ENCODE results near the gene BCL2L14. TPM values are rescaled to one million over a fixed set of nuclear protein-coding genes. Genes with fewer than 3 reads are reported as not detected.
"Not testable (repeated sequence)": the region's sequence is repeated elsewhere in the genome, so short reads cannot be mapped to it uniquely, and the experiment has no call there.

The BCL2L14 gene
- total RNA-seq, 1 experiment from 2014 or later, result not detected

- CTCF ChIA-PET, result no interaction called here
- no peak overlapping the region for H3K4me3 ChIP-seq (ENCODE audit: low read length)
- H3K4me1 ChIP-seq (ENCODE audit: insufficient read depth, low read length), result no peaks in the 10 kb centered on the region
- H3K9ac ChIP-seq (ENCODE audit: low read length), result no peak overlapping the region
- H3F3A ChIP-seq (ENCODE audit: low read length, unreplicated experiment), result no peaks in the 10 kb centered on the region
- ATAC-seq (no peak), DNase-seq (no peak)
- no peak overlapping the region for H2AFZ ChIP-seq (ENCODE audit: low read length)
- TF ChIP-seq EZH2phosphoT487 (IDR thresholded peaks at IDR 0.05; ENCODE audit: borderline replicate concordance, low read length), result no peak
- TF ChIP-seq EZH2 (IDR thresholded peaks at IDR 0.05; ENCODE audit: low read length, unreplicated experiment), result no peak
- TF ChIP-seq CTCF (conservative IDR thresholded peaks at IDR 0.05; ENCODE audit: low read depth, low read length), result no peak
- H3K79me2 ChIP-seq (ENCODE audit: low read length), result no peaks in the 10 kb centered on the region
- no peaks in the 10 kb centered on the region for H4K20me1 ChIP-seq (ENCODE audit: low read length)
- H3K27me3 ChIP-seq (ENCODE audit: low read length), result no peaks in the 10 kb centered on the region
- BruUV-seq (replicated peaks), result no TSS peak
- no peaks in the 10 kb centered on the region for H3K36me3 ChIP-seq (ENCODE audit: low read depth, low read length)
- H3K4me2 ChIP-seq (ENCODE audit: low read length), result no peak overlapping the region
- no peaks in the 10 kb centered on the region for H3K9me3 ChIP-seq (ENCODE audit: low read length)
- no peak overlapping the region for H3K27ac ChIP-seq (ENCODE audit: low read length)
- intact Hi-C loops (cut with micrococcal nuclease), result no loop called here
- POLR2A ChIA-PET (ENCODE audit: unreplicated experiment), result no interaction called here
- no peaks in the 10 kb centered on the region for H3K9me2 ChIP-seq (replicated peaks; ENCODE audit: low read length)
These were observed 28.4 kb downstream of the BCL2L14 start for GRCh38 chr12:12099102-12099501.

DNA sequence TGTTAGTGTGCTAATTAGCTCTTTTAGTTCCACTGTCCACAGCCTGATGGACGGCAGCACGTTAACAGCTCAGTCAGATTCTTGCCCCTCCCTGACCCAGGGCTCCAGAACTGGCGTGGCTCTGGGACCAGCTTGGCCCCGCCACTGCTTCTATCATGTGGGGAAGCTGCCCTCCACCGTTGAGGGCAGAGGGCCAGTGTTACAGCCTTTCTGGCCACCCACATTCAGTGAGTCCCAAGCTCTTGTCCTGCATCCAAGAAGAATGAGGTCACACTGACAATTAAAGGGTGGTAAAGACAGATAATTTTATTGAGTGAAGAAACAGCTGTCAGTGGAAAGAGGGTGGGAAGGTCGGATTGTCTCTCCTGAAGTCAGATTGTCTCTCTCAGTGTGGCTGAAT, 36.9 kb downstream of the BCL2L14 start:
- no peaks in the 10 kb centered on the region for H3F3A ChIP-seq (ENCODE audit: low read length, unreplicated experiment)
- POLR2A ChIA-PET (ENCODE audit: unreplicated experiment), result no interaction called here
- DNase-seq (no peak), ATAC-seq (no peak)
- no peaks in the 10 kb centered on the region for H3K27me3 ChIP-seq (ENCODE audit: low read length)
- no peak overlapping the region for H3K4me2 ChIP-seq (ENCODE audit: low read length)
- no peaks in the 10 kb centered on the region for H4K20me1 ChIP-seq (ENCODE audit: low read length)
- H3K79me2 ChIP-seq (ENCODE audit: low read length), result no peaks in the 10 kb centered on the region
- CTCF ChIA-PET, result no interaction called here
- H3K9me3 ChIP-seq (ENCODE audit: low read length), result no peaks in the 10 kb centered on the region
- no peak overlapping the region for H3K27ac ChIP-seq (ENCODE audit: low read length)
- no peaks in the 10 kb centered on the region for H3K4me1 ChIP-seq (ENCODE audit: insufficient read depth, low read length)
- H3K4me3 ChIP-seq (ENCODE audit: low read length), result no peak overlapping the region
- intact Hi-C loops (cut with micrococcal nuclease), result no loop called here
- H3K36me3 ChIP-seq (ENCODE audit: low read depth, low read length), result no peaks in the 10 kb centered on the region; the same call in 1 of the 2 replicates
- H3K9ac ChIP-seq (ENCODE audit: low read length), result no peak overlapping the region
- no TSS peak for BruUV-seq (replicated peaks)
- H2AFZ ChIP-seq (ENCODE audit: low read length), result no peak overlapping the region
- H3K9me2 ChIP-seq (replicated peaks; ENCODE audit: low read length), result no peaks in the 10 kb centered on the region
- TF ChIP-seq EZH2phosphoT487 (IDR thresholded peaks at IDR 0.05; ENCODE audit: borderline replicate concordance, low read length) (no peak), CTCF (conservative IDR thresholded peaks at IDR 0.05; ENCODE audit: low read depth, low read length) (no peak), EZH2 (IDR thresholded peaks at IDR 0.05; ENCODE audit: low read length, unreplicated experiment) (no peak)

DNA sequence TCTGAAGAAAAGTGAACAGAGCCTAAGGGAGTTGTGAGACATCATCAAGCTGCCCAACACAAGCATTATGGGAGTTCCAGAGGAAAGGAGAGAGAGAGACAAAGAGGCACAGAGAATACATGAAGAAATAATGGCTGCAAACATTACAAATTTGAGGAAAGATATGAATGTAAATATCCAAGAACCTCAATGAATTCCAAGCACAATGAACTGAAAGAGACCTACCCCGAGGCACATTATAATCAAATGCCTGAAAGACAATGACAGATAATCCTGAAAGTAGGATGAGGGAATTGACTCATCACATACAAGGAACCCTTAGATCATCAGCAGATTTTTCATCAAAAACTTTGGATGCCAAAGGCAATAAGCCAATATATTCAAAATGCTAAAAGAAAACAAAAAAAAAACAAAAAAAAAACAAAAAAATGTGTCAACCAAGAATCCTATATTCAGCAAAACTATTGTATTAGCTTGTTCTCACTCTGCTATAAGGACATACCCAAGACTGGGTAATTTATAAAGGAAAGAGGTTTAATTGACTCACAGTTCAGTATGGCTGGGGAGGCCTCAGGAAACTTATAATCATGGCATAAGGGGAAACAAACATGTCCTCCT, 37.8 kb downstream of the BCL2L14 start:
- ATAC-seq, result no peak
- CTCF ChIA-PET, result no interaction called here

GRCh38 chr12:12110923-12111555, 40.3 kb downstream of the BCL2L14 start:
- H3F3A ChIP-seq (ENCODE audit: low read length, unreplicated experiment); CTCF ChIA-PET; H3K27ac ChIP-seq (ENCODE audit: low read length); H3K9ac ChIP-seq (ENCODE audit: low read length); POLR2A ChIA-PET (ENCODE audit: unreplicated experiment); H3K9me2 ChIP-seq (replicated peaks; ENCODE audit: low read length); DNase-seq; H3K4me3 ChIP-seq (ENCODE audit: low read length); BruUV-seq (replicated peaks); H3K36me3 ChIP-seq (ENCODE audit: low read depth, low read length); H3K79me2 ChIP-seq (ENCODE audit: low read length); H3K9me3 ChIP-seq (ENCODE audit: low read length); ATAC-seq; H3K4me2 ChIP-seq (ENCODE audit: low read length); H3K27me3 ChIP-seq (ENCODE audit: low read length); H4K20me1 ChIP-seq (ENCODE audit: low read length); H2AFZ ChIP-seq (ENCODE audit: low read length); intact Hi-C loops (cut with micrococcal nuclease); H3K4me1 ChIP-seq (ENCODE audit: insufficient read depth, low read length): not testable (repeated sequence)

More for the DNA sequence above, 37.8 kb downstream of the BCL2L14 start:
- H3K36me3 ChIP-seq (ENCODE audit: low read depth, low read length), result no peaks in the 10 kb centered on the region; the same call in 1 of the 2 replicates
- H3K9me2 ChIP-seq (replicated peaks; ENCODE audit: low read length), result no peaks in the 10 kb centered on the region
- POLR2A ChIA-PET (ENCODE audit: unreplicated experiment), result no interaction called here
- no peak for DNase-seq
- H3K4me2 ChIP-seq (ENCODE audit: low read length), result no peak overlapping the region
- no peak overlapping the region for H2AFZ ChIP-seq (ENCODE audit: low read length)
- no peaks in the 10 kb centered on the region for H4K20me1 ChIP-seq (ENCODE audit: low read length)
- H3F3A ChIP-seq (ENCODE audit: low read length, unreplicated experiment), result no peaks in the 10 kb centered on the region
- BruUV-seq (replicated peaks), result no TSS peak
- intact Hi-C loops (cut with micrococcal nuclease), result no loop called here
- H3K4me3 ChIP-seq (ENCODE audit: low read length), result no peak overlapping the region
- no peak overlapping the region for H3K9ac ChIP-seq (ENCODE audit: low read length)
- H3K79me2 ChIP-seq (ENCODE audit: low read length), result no peaks in the 10 kb centered on the region
- no peak for TF ChIP-seq CTCF (conservative IDR thresholded peaks at IDR 0.05; ENCODE audit: low read depth, low read length)
- no peak for TF ChIP-seq EZH2 (IDR thresholded peaks at IDR 0.05; ENCODE audit: low read length, unreplicated experiment)
- H3K27ac ChIP-seq (ENCODE audit: low read length), result no peak overlapping the region
- H3K4me1 ChIP-seq (ENCODE audit: insufficient read depth, low read length), result no peaks in the 10 kb centered on the region
- H3K27me3 ChIP-seq (ENCODE audit: low read length), result no peaks in the 10 kb centered on the region
- no peaks in the 10 kb centered on the region for H3K9me3 ChIP-seq (ENCODE audit: low read length)
